GM12874 (cell line): ENCODE results near the gene HDGFL2.

Experiments
- CTCF ChIP-seq: IDR thresholded peaks from 2 replicates; pipeline ENCODE4 v1.5.1; 2011; ENCODE audit warnings: low read depth, mild to moderate bottlenecking, control low read depth, low read length, moderate library complexity; ENCODE audit not compliant: insufficient read depth

The HDGFL2 gene

GRCh38 chr19:4453232-4454179 lies 18.6 kb upstream of the HDGFL2 start:
- no peak for TF ChIP-seq CTCF

- TF ChIP-seq CTCF: no peak
Measured at GRCh38 chr19:4454747-4455718, 17.1 kb upstream of the HDGFL2 start.

GRCh38 chr19:4455719-4456475 lies 16.2 kb upstream of the HDGFL2 start:
- no peak for TF ChIP-seq CTCF

- TF ChIP-seq CTCF: no peak
Measured at GRCh38 chr19:4456476-4456842, 15.6 kb upstream of the HDGFL2 start.

- TF ChIP-seq CTCF: no peak
Measured at GRCh38 chr19:4456843-4457653, 15.0 kb upstream of the HDGFL2 start.

GRCh38 chr19:4457654-4458395 lies 14.3 kb upstream of the HDGFL2 start, which contains the start of gene UBXN6:
TSS of gene UBXN6 (minus strand) at chr19:4457794. CDS start at chr19:4457697, 97 bp downstream.
- no peak for TF ChIP-seq CTCF
